ENCODE measurements around the gene ADAMTS4.
A peak's percentile ranks its signal among the peaks of the same experiment; 100 is the strongest.

The ADAMTS4 gene

GRCh38 chr1:161171696-161172095, 27.2 kb downstream of the ADAMTS4 start:
- DNase-seq: no peak

GRCh38 chr1:161171191-161171590, 27.7 kb downstream of the ADAMTS4 start:
- DNase-seq: no peak

GRCh38 chr1:161168906-161169305, 29.9 kb downstream of the ADAMTS4 start:
- DNase-seq: no peak

GRCh38 chr1:161166669-161167548, 31.9 kb downstream of the ADAMTS4 start:
- DNase-seq: peak; percentile 77

- DNase-seq: peak; percentile 99
Observed at GRCh38 chr1:161165742-161166668, 32.8 kb downstream of the ADAMTS4 start, which contains the start of gene PPOX. Gene PPOX, plus strand, starts transcription at chr1:161166426. Its CDS starts 422 bp downstream, at chr1:161166848.

GRCh38 chr1:161164901-161165610, 33.8 kb downstream of the ADAMTS4 start:
- DNase-seq: no peak

- DNase-seq: no peak
Observed at GRCh38 chr1:161163793-161164192, 35.1 kb downstream of the ADAMTS4 start.

GRCh38 chr1:161162806-161163205, 36.0 kb downstream of the ADAMTS4 start:
- no peak for DNase-seq

- DNase-seq: no peak
Observed at GRCh38 chr1:161162052-161162451, 36.8 kb downstream of the ADAMTS4 start.

- peak; percentile 44 for DNase-seq
Observed at GRCh38 chr1:161161652-161162051, 37.2 kb downstream of the ADAMTS4 start.

- DNase-seq: peak; percentile 44
Observed at GRCh38 chr1:161160671-161161145, 38.1 kb downstream of the ADAMTS4 start.

GRCh38 chr1:161159913-161160243, 39.0 kb downstream of the ADAMTS4 start:
- DNase-seq: no peak

GRCh38 chr1:161159087-161159912, 39.6 kb downstream of the ADAMTS4 start, which contains the start of gene USP21:
Gene USP21, plus strand, starts transcription at chr1:161159500. Its CDS starts 1,141 bp downstream, at chr1:161160641.
- DNase-seq: peak; percentile 95

- DNase-seq: no peak
Observed at GRCh38 chr1:161158316-161159010, 40.4 kb downstream of the ADAMTS4 start.

GRCh38 chr1:161157867-161158266, 41.0 kb downstream of the ADAMTS4 start:
- no peak for DNase-seq

- peak; percentile 90 for DNase-seq
Observed at GRCh38 chr1:161153682-161154337, 45.0 kb downstream of the ADAMTS4 start, which contains the start of gene UFC1. Gene UFC1, plus strand, starts transcription at chr1:161153978. Its CDS starts 20 bp downstream, at chr1:161153998.

- DNase-seq: no peak
Observed at GRCh38 chr1:161153176-161153575, 45.7 kb downstream of the ADAMTS4 start.

- DNase-seq: no peak
Observed at GRCh38 chr1:161145832-161146231, 53.0 kb downstream of the ADAMTS4 start.

- DNase-seq: no peak
Observed at GRCh38 chr1:161140755-161141400, 58.0 kb downstream of the ADAMTS4 start.

- no peak for DNase-seq
Observed at GRCh38 chr1:161139766-161140165, 59.1 kb downstream of the ADAMTS4 start.

Data from islet precursor cell (in vitro differentiated cells).